Body of pancreas (tissue), 4 donors: ENCODE data around the gene SC5D.

ENCODE experiments used
- POLR2A ChIP-seq, 3 donors: fragments of 450-650 bp; IDR thresholded peaks; one replicate each; pipeline ENCODE4 v1.6.1; 2016; ENCODE audit warnings: antibody characterized with exemption in 3 of 3, mild to moderate bottlenecking in 2 of 3
- TF ChIP-seq, protein P1 (sequence below), 7 experiments: fragments of 450-650 bp in 4 of 7; fragments of 200-600 bp in 3 of 7; sonication (generic) in 3 of 7; IDR thresholded peaks; one replicate each; pipeline ENCODE4 v1.5.1; 2016 to 2019; ENCODE audit warnings: antibody characterized with exemption in 7 of 7

DNA sequence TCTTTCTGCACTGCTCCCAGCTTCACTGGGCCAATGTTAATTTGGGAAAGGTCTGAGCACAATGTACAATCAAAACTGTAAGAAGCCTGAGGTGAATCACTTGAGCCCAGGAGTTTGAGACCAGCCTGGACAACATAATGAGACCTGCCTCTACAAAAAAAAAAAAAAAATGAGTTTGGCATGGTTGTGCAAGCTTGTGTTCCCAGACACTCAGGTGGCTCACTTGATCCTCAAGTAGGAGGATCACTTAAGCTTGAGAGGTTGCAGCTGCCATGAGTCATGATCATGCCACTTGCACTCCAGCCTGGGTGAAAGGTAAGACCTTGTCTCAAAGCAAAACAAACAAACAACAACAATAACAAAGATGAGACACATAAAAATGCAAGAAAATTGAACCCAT, 38.6 kb upstream of the SC5D start:
- TF ChIP-seq, protein P1, sequence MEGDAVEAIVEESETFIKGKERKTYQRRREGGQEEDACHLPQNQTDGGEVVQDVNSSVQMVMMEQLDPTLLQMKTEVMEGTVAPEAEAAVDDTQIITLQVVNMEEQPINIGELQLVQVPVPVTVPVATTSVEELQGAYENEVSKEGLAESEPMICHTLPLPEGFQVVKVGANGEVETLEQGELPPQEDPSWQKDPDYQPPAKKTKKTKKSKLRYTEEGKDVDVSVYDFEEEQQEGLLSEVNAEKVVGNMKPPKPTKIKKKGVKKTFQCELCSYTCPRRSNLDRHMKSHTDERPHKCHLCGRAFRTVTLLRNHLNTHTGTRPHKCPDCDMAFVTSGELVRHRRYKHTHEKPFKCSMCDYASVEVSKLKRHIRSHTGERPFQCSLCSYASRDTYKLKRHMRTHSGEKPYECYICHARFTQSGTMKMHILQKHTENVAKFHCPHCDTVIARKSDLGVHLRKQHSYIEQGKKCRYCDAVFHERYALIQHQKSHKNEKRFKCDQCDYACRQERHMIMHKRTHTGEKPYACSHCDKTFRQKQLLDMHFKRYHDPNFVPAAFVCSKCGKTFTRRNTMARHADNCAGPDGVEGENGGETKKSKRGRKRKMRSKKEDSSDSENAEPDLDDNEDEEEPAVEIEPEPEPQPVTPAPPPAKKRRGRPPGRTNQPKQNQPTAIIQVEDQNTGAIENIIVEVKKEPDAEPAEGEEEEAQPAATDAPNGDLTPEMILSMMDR (IDR thresholded peaks at IDR 0.05), result no peak
- no peak for TF ChIP-seq POLR2A (IDR thresholded peaks at IDR 0.05)
